SU-DHL-6 (cell line): Measurements from ENCODE around the gene SRPK2.

ENCODE experiments used
- CTCF ChIP-seq: fragments of 200-600 bp; sonication (generic); IDR thresholded peaks from one replicate; pipeline ENCODE4 v1.5.1; 2017; ENCODE audit warnings: antibody characterized with exemption, mild to moderate bottlenecking, low read length, moderate library complexity; ENCODE audit not compliant: insufficient read depth, poor library complexity, severe bottlenecking
- EZH2phosphoT487 ChIP-seq: fragments of 200-600 bp; sonication (generic), shearing (Covaris generic); conservative IDR thresholded peaks from 2 replicates; pipeline ENCODE4 v1.6.1; 2018; ENCODE audit warnings: mild to moderate bottlenecking, antibody characterized with exemption, low read length, moderate library complexity, mixed read lengths

GRCh38 chr7:105289704-105290103 lies 99.0 kb downstream of the SRPK2 start:
- TF ChIP-seq CTCF (no peak), EZH2phosphoT487 (no peak)
